GM12878 (cell line): ENCODE measurements around the gene NPLOC4. TPM values are rescaled to one million over a fixed set of nuclear protein-coding genes. Genes with fewer than 3 reads are reported as not detected.

ENCODE experiments used
- ATAC-seq: fragments of 200-7000 bp; cut with Tn5 transposase; 3 replicates; pipeline ENCODE4 v1.9.1; 2020; ENCODE audit warnings: mild to moderate bottlenecking, moderate library complexity
- BruUV-seq: library from RNA; stranded (reverse); fragments of 400-500 nt; replicated peaks from 2 replicates; lab custom pipeline; 2021; lab: Mats Ljungman, UMichigan
- CTCF ChIA-PET: fragments of 300-600 bp; sonication (Branson Sonifier 250); formaldehyde crosslinking; extraction: SDS; loops from one replicate; lab custom pipeline; 2021; ENCODE audit warnings: inconsistent platforms; lab: Yijun Ruan, JAX
- POLR2A ChIA-PET: fragments of 350-600 bp; formaldehyde crosslinking; extraction: SDS; loops from one replicate; lab custom pipeline; 2021; ENCODE audit warnings: inconsistent platforms; lab: Charles Lee
- RAD21 ChIA-PET: fragments of 300-600 bp; sonication (Branson Sonifier 250); formaldehyde crosslinking; loops from one replicate; lab custom pipeline; 2023; ENCODE audit warnings: antibody characterized with exemption; ENCODE audit not compliant: unreplicated experiment; lab: Charles Lee
- SMC1A ChIA-PET: fragments of 300-600 bp; sonication (Branson Sonifier 250); formaldehyde crosslinking; loops from one replicate; lab custom pipeline; 2023; ENCODE audit not compliant: unreplicated experiment, uncharacterized antibody; lab: Charles Lee
- DNase-seq: peaks from one replicate; pipeline ENCODE4 v3.0.0-alpha.2; 2011; ENCODE audit warnings: low read depth, low spot score
- FAIRE-seq: peaks from 3 replicates; lab custom pipeline; 2011; peaks lifted over from hg19 to GRCh38; lab: Jason Lieb, UNC
- H2AFZ ChIP-seq: 2 replicates; pipeline ENCODE4 v1.6.0; 2011; ENCODE audit warnings: low read depth, low read length, control low read depth; ENCODE audit not compliant: control insufficient read depth
- H3K27ac ChIP-seq: 2 replicates; pipeline ENCODE4 v1.5.1; 2011; ENCODE audit warnings: control low read depth; ENCODE audit not compliant: control insufficient read depth, insufficient read depth
- H3K27me3 ChIP-seq, 2 experiments: replicated peaks in 1 of 2; 2 replicates each; pipeline versions ENCODE4 v1.6.0 to v1.6.1; 2011; ENCODE audit warnings: low read length in 1 of 2; ENCODE audit not compliant: control insufficient read depth in 2 of 2, insufficient read depth in 2 of 2
- H3K36me3 ChIP-seq, 2 experiments: 2 replicates each; pipeline ENCODE4 v1.5.1; 2011; ENCODE audit warnings: low read length in 1 of 2; ENCODE audit not compliant: control insufficient read depth in 2 of 2, insufficient read depth in 2 of 2
- H3K4me1 ChIP-seq: 2 replicates; pipeline ENCODE4 v1.6.1; 2011; ENCODE audit warnings: mild to moderate bottlenecking, low read length, moderate library complexity, mixed read lengths; ENCODE audit not compliant: control insufficient read depth, insufficient read depth
- H3K4me2 ChIP-seq: 2 replicates; pipeline ENCODE4 v1.6.0; 2011; ENCODE audit warnings: control low read depth; ENCODE audit not compliant: control insufficient read depth, insufficient read depth
- H3K4me3 ChIP-seq: fragments of 200-600 bp; sonication (generic); 2 replicates; pipeline ENCODE4 v1.5.1; 2016
- H3K79me2 ChIP-seq: 2 replicates; pipeline ENCODE4 v1.6.0; 2011; ENCODE audit warnings: low read length; ENCODE audit not compliant: control insufficient read depth, insufficient read depth
- H3K9ac ChIP-seq: 2 replicates; pipeline ENCODE4 v1.8.0; 2011; ENCODE audit warnings: low read length, control low read depth, mixed read lengths; ENCODE audit not compliant: control insufficient read depth, insufficient read depth
- H3K9me3 ChIP-seq: replicated peaks from 3 replicates; pipeline ENCODE4 v1.5.1; 2011; ENCODE audit warnings: mild to moderate bottlenecking, low read length; ENCODE audit not compliant: control insufficient read depth, insufficient read depth
- H4K20me1 ChIP-seq: 2 replicates; pipeline ENCODE4 v1.6.0; 2011; ENCODE audit not compliant: control insufficient read depth, insufficient read depth
- BACH1 ChIP-seq: fragments of 450-650 bp; IDR thresholded peaks from 2 replicates; pipeline ENCODE4 v1.6.1; 2017; ENCODE audit warnings: mild to moderate bottlenecking, borderline replicate concordance
- CHD4 ChIP-seq: fragments of 200-600 bp; sonication (generic); IDR thresholded peaks from 2 replicates; pipeline ENCODE4 v1.6.1; 2016; ENCODE audit warnings: mild to moderate bottlenecking
- E2F4 ChIP-seq: IDR thresholded peaks from 2 replicates; pipeline ENCODE4 v1.6.1; 2012; ENCODE audit warnings: low read depth, low read length, improper control_type of control experiment
- EGR1 ChIP-seq, 2 experiments: IDR thresholded peaks; 1 replicate in 1 of 2; 2 replicates in 1 of 2; pipeline ENCODE4 v1.6.1; 2011 to 2012; ENCODE audit warnings: low read depth in 2 of 2, low read length in 2 of 2, borderline replicate concordance in 1 of 2, mild to moderate bottlenecking in 1 of 2, moderate library complexity in 1 of 2
- ESRRA ChIP-seq: IDR thresholded peaks from 2 replicates; pipeline ENCODE4 v1.6.1; 2012; ENCODE audit warnings: mild to moderate bottlenecking, low read length, improper control_type of control experiment
- FOXK2 ChIP-seq: fragments of 450-650 bp; IDR thresholded peaks from 2 replicates; pipeline ENCODE4 v1.6.1; 2017; ENCODE audit warnings: mild to moderate bottlenecking, moderate library complexity
- HDAC2 ChIP-seq: fragments of 200-600 bp; sonication (generic); IDR thresholded peaks from 2 replicates; pipeline ENCODE4 v1.6.1; 2017
- HSF1 ChIP-seq: fragments of 150-350 bp; IDR thresholded peaks from 2 replicates; pipeline ENCODE4 v1.6.1; 2014; ENCODE audit warnings: mild to moderate bottlenecking, low read depth, low read length
- IRF4 ChIP-seq: IDR thresholded peaks from 2 replicates; pipeline ENCODE4 v1.6.1; 2011; ENCODE audit warnings: low read depth, low read length
- IRF5 ChIP-seq: fragments of 450-650 bp; IDR thresholded peaks from 2 replicates; pipeline ENCODE4 v1.6.1; 2017; ENCODE audit warnings: borderline replicate concordance
- MEF2B ChIP-seq: fragments of 450-650 bp; IDR thresholded peaks from 2 replicates; pipeline ENCODE4 v1.6.1; 2018; ENCODE audit warnings: mild to moderate bottlenecking, moderate library complexity; ENCODE audit not compliant: partially characterized antibody, poor library complexity, severe bottlenecking
- MXI1 ChIP-seq: fragments of 150-350 bp; IDR thresholded peaks from 2 replicates; pipeline ENCODE4 v1.6.1; 2011; ENCODE audit warnings: low read depth, mild to moderate bottlenecking, inconsistent platforms, low read length, improper control_type of control experiment
- MYC ChIP-seq: IDR thresholded peaks from 2 replicates; pipeline ENCODE4 v1.6.1; 2011; ENCODE audit warnings: mild to moderate bottlenecking, low read length, moderate library complexity, inconsistent platforms; ENCODE audit not compliant: insufficient read depth, insufficient replicate concordance, insufficient read length, severe bottlenecking
- PAX8 ChIP-seq: fragments of 450-650 bp; IDR thresholded peaks from 2 replicates; pipeline ENCODE4 v1.6.1; 2017; ENCODE audit warnings: mild to moderate bottlenecking, moderate library complexity
- POLR2A ChIP-seq: IDR thresholded peaks from 2 replicates; pipeline ENCODE4 v1.6.1; 2011; ENCODE audit warnings: low read depth, mild to moderate bottlenecking, low read length
- RAD51 ChIP-seq: fragments of 450-650 bp; IDR thresholded peaks from 2 replicates; pipeline ENCODE4 v1.6.1; 2016; ENCODE audit warnings: moderate library complexity, mild to moderate bottlenecking, inconsistent platforms
- SUZ12 ChIP-seq: fragments of 200-600 bp; sonication (generic); IDR thresholded peaks from one replicate; pipeline ENCODE4 v1.6.1; 2018; ENCODE audit warnings: antibody characterized with exemption, mild to moderate bottlenecking; ENCODE audit not compliant: unreplicated experiment
- TCF7 ChIP-seq: IDR thresholded peaks from 2 replicates; pipeline ENCODE4 v1.6.1; 2014; ENCODE audit warnings: antibody characterized with exemption, borderline replicate concordance
- YY1 ChIP-seq: IDR thresholded peaks from 2 replicates; pipeline ENCODE4 v1.6.1; 2011; ENCODE audit warnings: low read depth, mild to moderate bottlenecking, low read length
- ZZZ3 ChIP-seq: IDR thresholded peaks from 2 replicates; pipeline ENCODE4 v1.6.1; 2011; ENCODE audit warnings: low read depth; ENCODE audit not compliant: control insufficient read depth, insufficient read length
- WGBS: methylation state at CpG from one replicate; pipeline ENCODE4 v1.1.6; 2016; ENCODE audit warnings: low lambda C conversion rate; ENCODE audit not compliant: insufficient replicate concordance, insufficient coverage; ENCODE audit errors: missing lambda C conversion rate; 5-methylcytosine and 5-hydroxymethylcytosine counted together
- in situ Hi-C: fragments of 300-500 bp; cut with MboI; formaldehyde crosslinking; loops from 9 replicates; pipeline ENCODE4 v1.14.3; 2018; ENCODE audit warnings: mixed read lengths
- intact Hi-C: fragments of 100-400 bp; cut with micrococcal nuclease; formaldehyde crosslinking; loops from one replicate; pipeline ENCODE4 v1.14.2; 2022; ENCODE audit not compliant: unreplicated experiment
- polyA plus RNA-seq, 11 experiments: library from polyadenylated mRNA; depleted of rRNA in 4 of 11; unstranded in 6 of 11; stranded (reverse) in 5 of 11; fragments of >200 nt; fragmentation: Nextera tagmentation in 4 of 11; fragmentation: Illumina TruSeq in 1 of 11; extraction: Ambion mirVana in 4 of 11; extraction: Trizol in 1 of 11; gene quantifications; 1 replicate in 1 of 11; 2 replicates in 10 of 11; pipeline versions ENCODE4 v1.2.1 to v1.2.3, GENCODE V29; 2011 to 2016; ENCODE audit warnings: inconsistent platforms in 2 of 11, missing spikeins in 2 of 11, low read depth in 1 of 11
- total RNA-seq, 4 experiments: library from RNA; depleted of rRNA in 3 of 4; stranded (reverse); fragments of >200 nt in 3 of 4; fragmentation: Illumina TruSeq in 1 of 4; extraction: Trizol in 1 of 4; gene quantifications; 2 replicates each; pipeline versions ENCODE4 v1.2.1 to v1.2.3, GENCODE V29; 2013 to 2021

Gene NPLOC4
- total and polyA plus RNA-seq, 10 of the 15 experiments (the other 5 are each of a cell fraction or from before 2014, with no cell fraction given), result 1.5 to 83.7 (median 45.8) TPM

- RAD21 ChIA-PET, result no interaction called here
- H3K27me3 ChIP-seq, result no peaks in the 10 kb centered on the region
- in situ Hi-C loops (no loop called here), intact Hi-C loops (no loop called here)
- H2AFZ ChIP-seq, result no peak overlapping the region
- H4K20me1 ChIP-seq, result no peaks in the 10 kb centered on the region
- ATAC-seq (no peak), FAIRE-seq (no peak)
- H3K27ac ChIP-seq, result no peak overlapping the region
- CTCF ChIA-PET, result interaction anchor here (0.8 to 1.6 kb wide), 3 partner anchors 19 to 28 kb away, joined by 3 to 4 read pairs (median 3); no protein-coding TSS in a partner anchor
- SMC1A ChIA-PET, result interaction anchor here (0.8 to 1.1 kb wide), 2 partner anchors 19 to 22 kb away, joined by 3 read pairs; no protein-coding TSS in a partner anchor
- no TSS peak for BruUV-seq
- H3K36me3 ChIP-seq, result peaks cover 12 to 24% of the 10 kb centered on the region in 2 experiments
- H3K4me1 ChIP-seq, result no peaks in the 10 kb centered on the region
- POLR2A ChIA-PET, result no interaction called here
- TF ChIP-seq TCF7 (no peak), EGR1 (IDR thresholded peaks at IDR 0.05; ENCODE audit: borderline replicate concordance in 1 of 2, low read depth in 2 of 2, low read length in 2 of 2) (no peak), HDAC2 (no peak), SUZ12 (no peak), BACH1 (no peak), MEF2B (no peak), POLR2A (no peak), IRF5 (no peak), ESRRA (no peak), MYC (no peak), CHD4 (no peak), E2F4 (no peak), MXI1 (no peak), RAD51 (no peak), PAX8 (no peak), HSF1 (no peak), IRF4 (no peak), ZZZ3 (no peak), YY1 (no peak), FOXK2 (no peak)
- TF ChIP-seq, all 136 proteins: peak for 0
- Histone ChIP-seq H3K9me3 (no peaks in the 10 kb centered on the region), H3K4me3 (no peak overlapping the region), H3K9ac (no peak overlapping the region), H3K79me2 (no peaks in the 10 kb centered on the region), H3K4me2 (no peak overlapping the region)
- DNase-seq, result no peak
- 100% methylated on average over 6 of the region's 6 CpGs for WGBS
Measured at GRCh38 chr17:81579298-81579697, 57.6 kb downstream of the NPLOC4 start.
